Measurements from ENCODE around the gene NAPSA.
"Not testable (repeated sequence)": the region's sequence is repeated elsewhere in the genome, so short reads cannot be mapped to it uniquely, and the experiment has no call there.

GRCh38 chr19:50329926-50330294, 35.5 kb downstream of the NAPSA start:
- TF ChIP-seq, protein P1, sequence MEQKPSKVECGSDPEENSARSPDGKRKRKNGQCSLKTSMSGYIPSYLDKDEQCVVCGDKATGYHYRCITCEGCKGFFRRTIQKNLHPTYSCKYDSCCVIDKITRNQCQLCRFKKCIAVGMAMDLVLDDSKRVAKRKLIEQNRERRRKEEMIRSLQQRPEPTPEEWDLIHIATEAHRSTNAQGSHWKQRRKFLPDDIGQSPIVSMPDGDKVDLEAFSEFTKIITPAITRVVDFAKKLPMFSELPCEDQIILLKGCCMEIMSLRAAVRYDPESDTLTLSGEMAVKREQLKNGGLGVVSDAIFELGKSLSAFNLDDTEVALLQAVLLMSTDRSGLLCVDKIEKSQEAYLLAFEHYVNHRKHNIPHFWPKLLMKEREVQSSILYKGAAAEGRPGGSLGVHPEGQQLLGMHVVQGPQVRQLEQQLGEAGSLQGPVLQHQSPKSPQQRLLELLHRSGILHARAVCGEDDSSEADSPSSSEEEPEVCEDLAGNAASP (IDR thresholded peaks at IDR 0.05) = not testable (repeated sequence)
- TF ChIP-seq ZNF311 (CRISPR knock-in tag; IDR thresholded peaks at IDR 0.05); FOXA3 (CRISPR knock-in tag; conservative IDR thresholded peaks at IDR 0.05 in 1 of 2, IDR thresholded peaks at IDR 0.05 in 1 of 2); TAF7 (tag; IDR thresholded peaks at IDR 0.05); GABPA (tag; conservative IDR thresholded peaks at IDR 0.05; ENCODE audit: low read depth); SPI1 (IDR thresholded peaks at IDR 0.05; ENCODE audit: borderline replicate concordance, low read depth, low read length); RAD21 (CRISPR knock-in tag; conservative IDR thresholded peaks at IDR 0.05 in 1 of 2, IDR thresholded peaks at IDR 0.05 in 1 of 2): not testable (repeated sequence)

Data from K562 (cell line).